ENCODE measurements around the gene SCNN1A. TPM values are rescaled to one million over a fixed set of nuclear protein-coding genes. Genes with fewer than 3 reads are reported as not detected.

Gene SCNN1A
- total RNA-seq, 2 experiments from 2014 or later: 0.35 to 1.0 TPM

GRCh38 chr12:6363330-6364043, 11.9 kb downstream of the SCNN1A start:
- Histone ChIP-seq H3K4me3 (ENCODE audit: low read depth, low read length, poor library complexity, severe bottlenecking) (peak overlapping the region; percentile 66), H3K4me2 (ENCODE audit: low read length) (peak overlapping the region; percentile 90), H3K79me2 (ENCODE audit: insufficient read depth, low read depth, low read length) (no peaks in the 10 kb centered on the region), H3K27ac (ENCODE audit: low read depth, low read length, poor library complexity, severe bottlenecking) (no peak overlapping the region), H3K4me1 (ENCODE audit: insufficient read depth, low read length, poor library complexity, severe bottlenecking) (peaks cover 65% of the 10 kb centered on the region), H3K9me2 (ENCODE audit: insufficient read depth, low read length) (no peaks in the 10 kb centered on the region), H2AFZ (ENCODE audit: low read length) (peak overlapping the region; percentile 98), H4K20me1 (ENCODE audit: insufficient read depth, low read length) (no peaks in the 10 kb centered on the region), H3K36me3 (ENCODE audit: insufficient read depth, low read length) (no peaks in the 10 kb centered on the region), H3K9me3 (ENCODE audit: low read length) (no peaks in the 10 kb centered on the region)
- CTCF ChIA-PET (ENCODE audit: unreplicated experiment): interaction anchor here (0.5 to 1.7 kb wide), 2 partner anchors 20 to 389 kb away, joined by 3 to 5 read pairs; partner anchors contain the start of gene MLF2
- TF ChIP-seq EZH2phosphoT487 (IDR thresholded peaks at IDR 0.05; ENCODE audit: borderline replicate concordance, low read depth, low read length): no peak
- TF ChIP-seq CTCF (conservative IDR thresholded peaks at IDR 0.05; ENCODE audit: low read length): no peak
- POLR2A ChIA-PET: interaction anchor here (0.6 to 8.3 kb wide), 9 partner anchors 9 to 357 kb away, joined by 3 to 55 read pairs (median 4); partner anchors contain the start of gene TNFRSF1A
- peak; percentile 72 for DNase-seq (ENCODE audit: low spot score)
- BruUV-seq (replicated peaks): no TSS peak
- intact Hi-C loops (cut with micrococcal nuclease; ENCODE audit: unreplicated experiment): loop anchor here (5.0 kb wide), 1 partner anchor 1536 kb away; no protein-coding TSS in a partner anchor

GRCh38 chr12:6363010-6363329, 12.4 kb downstream of the SCNN1A start:
- intact Hi-C loops (cut with micrococcal nuclease; ENCODE audit: unreplicated experiment): loop anchor here (5.0 kb wide), 1 partner anchor 1536 kb away; no protein-coding TSS in a partner anchor
- CTCF ChIA-PET (ENCODE audit: unreplicated experiment): interaction anchor here (0.5 to 1.7 kb wide), 3 partner anchors 19 to 390 kb away, joined by 3 to 5 read pairs (median 3); partner anchors contain the start of gene MLF2
- Histone ChIP-seq H3K4me2 (ENCODE audit: low read length) (peak overlapping the region; percentile 90), H3K9me2 (ENCODE audit: insufficient read depth, low read length) (no peaks in the 10 kb centered on the region), H3K4me3 (ENCODE audit: low read depth, low read length, poor library complexity, severe bottlenecking) (peak overlapping the region; percentile 66), H3K27ac (ENCODE audit: low read depth, low read length, poor library complexity, severe bottlenecking) (no peak overlapping the region), H3K36me3 (ENCODE audit: insufficient read depth, low read length) (no peaks in the 10 kb centered on the region), H3K4me1 (ENCODE audit: insufficient read depth, low read length, poor library complexity, severe bottlenecking) (peaks cover 60% of the 10 kb centered on the region), H3K9me3 (ENCODE audit: low read length) (no peaks in the 10 kb centered on the region), H4K20me1 (ENCODE audit: insufficient read depth, low read length) (no peaks in the 10 kb centered on the region), H2AFZ (ENCODE audit: low read length) (peak overlapping the region; percentile 98), H3K79me2 (ENCODE audit: insufficient read depth, low read depth, low read length) (no peaks in the 10 kb centered on the region)
- TF ChIP-seq EZH2phosphoT487 (IDR thresholded peaks at IDR 0.05; ENCODE audit: borderline replicate concordance, low read depth, low read length) (no peak), CTCF (conservative IDR thresholded peaks at IDR 0.05; ENCODE audit: low read length) (no peak)
- BruUV-seq (replicated peaks): no TSS peak
- DNase-seq (ENCODE audit: low spot score): no peak
- POLR2A ChIA-PET: interaction anchor here (0.6 to 8.3 kb wide), 8 partner anchors 10 to 358 kb away, joined by 3 to 55 read pairs (median 4); partner anchors contain the start of gene TNFRSF1A

- no peak for DNase-seq (ENCODE audit: low spot score)
Observed at GRCh38 chr12:6362403-6362802, 13.0 kb downstream of the SCNN1A start.

More at GRCh38 chr12:6362403-6362802, 13.0 kb downstream of the SCNN1A start:
- ChIA-PET POLR2A (interaction anchor here (0.6 to 8.3 kb wide), 3 partner anchors 10 to 68 kb away, joined by 3 to 55 read pairs (median 3); no protein-coding TSS in a partner anchor), CTCF (ENCODE audit: unreplicated experiment) (interaction anchor here (0.6 to 1.7 kb wide), 2 partner anchors 19 to 61 kb away, joined by 3 to 5 read pairs; no protein-coding TSS in a partner anchor)
- H3K9me3 ChIP-seq (ENCODE audit: low read length): no peaks in the 10 kb centered on the region
- TF ChIP-seq EZH2phosphoT487 (IDR thresholded peaks at IDR 0.05; ENCODE audit: borderline replicate concordance, low read depth, low read length) (no peak), CTCF (conservative IDR thresholded peaks at IDR 0.05; ENCODE audit: low read length) (no peak)
- H3K4me1 ChIP-seq (ENCODE audit: insufficient read depth, low read length, poor library complexity, severe bottlenecking): peaks cover 54% of the 10 kb centered on the region
- intact Hi-C loops (cut with micrococcal nuclease; ENCODE audit: unreplicated experiment): loop anchor here (5.0 kb wide), 1 partner anchor 1535 kb away; no protein-coding TSS in a partner anchor
- H3K9me2 ChIP-seq (ENCODE audit: insufficient read depth, low read length): no peaks in the 10 kb centered on the region
- H3K4me3 ChIP-seq (ENCODE audit: low read depth, low read length, poor library complexity, severe bottlenecking): no peak overlapping the region
- H3K27ac ChIP-seq (ENCODE audit: low read depth, low read length, poor library complexity, severe bottlenecking): no peak overlapping the region
- H2AFZ ChIP-seq (ENCODE audit: low read length): no peak overlapping the region
- no peak overlapping the region for H3K4me2 ChIP-seq (ENCODE audit: low read length)
- no peaks in the 10 kb centered on the region for H3K36me3 ChIP-seq (ENCODE audit: insufficient read depth, low read length)
- no peaks in the 10 kb centered on the region for H3K79me2 ChIP-seq (ENCODE audit: insufficient read depth, low read depth, low read length)
- no peaks in the 10 kb centered on the region for H4K20me1 ChIP-seq (ENCODE audit: insufficient read depth, low read length)
- no TSS peak for BruUV-seq (replicated peaks)
